PC-3 (cell line): ENCODE measurements around the gene TESMIN. TPM values are rescaled to one million over a fixed set of nuclear protein-coding genes. Genes with fewer than 3 reads are reported as not detected.
A peak's percentile ranks its signal among the peaks of the same experiment; 100 is the strongest.

Experiments used
- ATAC-seq: fragments of 200-7000 bp; cut with Tn5 transposase; 2 replicates; pipeline ENCODE4 v1.9.1; 2020; ENCODE audit warnings: mild to moderate bottlenecking, moderate library complexity
- BruUV-seq: library from RNA; stranded (reverse); fragments of 400-500 nt; replicated peaks from 2 replicates; lab custom pipeline; 2021; lab: Mats Ljungman, UMichigan
- CTCF ChIA-PET: fragments of 300-600 bp; sonication (Branson Sonifier 250); formaldehyde crosslinking; loops from one replicate; lab custom pipeline; 2022; ENCODE audit warnings: antibody characterized with exemption; lab: Charles Lee
- POLR2A ChIA-PET: fragments of 300-600 bp; sonication (Branson Sonifier 250); formaldehyde crosslinking; loops from one replicate; lab custom pipeline; 2022; ENCODE audit warnings: antibody characterized with exemption; ENCODE audit not compliant: unreplicated experiment; lab: Charles Lee
- DNase-seq: peaks from one replicate; pipeline ENCODE4 v3.0.0-alpha.2; 2015
- H2AFZ ChIP-seq: fragments of 300-600 bp; sonication (generic); 2 replicates; pipeline ENCODE4 v1.6.0; 2016; ENCODE audit warnings: antibody characterized with exemption, low read length
- H3F3A ChIP-seq: fragments of 300-600 bp; sonication (generic); one replicate; pipeline ENCODE4 v1.6.0; 2017; ENCODE audit warnings: antibody characterized with exemption, low read length, control low read depth, mild to moderate bottlenecking; ENCODE audit not compliant: unreplicated experiment
- H3K27ac ChIP-seq: fragments of 300-600 bp; sonication (generic); 2 replicates; pipeline ENCODE4 v1.5.1; 2016; ENCODE audit warnings: mild to moderate bottlenecking, low read length
- H3K27me3 ChIP-seq: fragments of 300-600 bp; sonication (generic); 2 replicates; pipeline ENCODE4 v1.6.1; 2016; ENCODE audit warnings: low read length, mixed read lengths
- H3K36me3 ChIP-seq: fragments of 300-600 bp; sonication (generic); 2 replicates; pipeline ENCODE4 v1.6.1; 2016; ENCODE audit warnings: low read depth, mixed run types, low read length, mixed read lengths
- H3K4me1 ChIP-seq: fragments of 300-600 bp; sonication (generic); 2 replicates; pipeline ENCODE4 v1.5.1; 2016; ENCODE audit warnings: low read length; ENCODE audit not compliant: insufficient read depth
- H3K4me2 ChIP-seq: fragments of 300-600 bp; sonication (generic); 2 replicates; pipeline ENCODE4 v1.6.0; 2016; ENCODE audit warnings: low read length
- H3K4me3 ChIP-seq: fragments of 300-600 bp; sonication (generic); 2 replicates; pipeline ENCODE4 v1.5.1; 2016; ENCODE audit warnings: mild to moderate bottlenecking, low read length, mixed read lengths
- H3K79me2 ChIP-seq: fragments of 300-600 bp; sonication (generic); 2 replicates; pipeline ENCODE4 v1.6.1; 2017; ENCODE audit warnings: low read length, mixed read lengths
- H3K9ac ChIP-seq: fragments of 300-600 bp; sonication (generic); 2 replicates; pipeline ENCODE4 v1.6.0; 2016; ENCODE audit warnings: mild to moderate bottlenecking, low read length
- H3K9me2 ChIP-seq: fragments of 300-600 bp; sonication (generic); replicated peaks from 2 replicates; pipeline ENCODE4 v1.6.1; 2016; ENCODE audit warnings: mixed run types, low read length, mixed read lengths
- H3K9me3 ChIP-seq: fragments of 300-600 bp; sonication (generic); 2 replicates; pipeline ENCODE4 v1.6.1; 2016; ENCODE audit warnings: low read length, mixed read lengths
- H4K20me1 ChIP-seq: fragments of 300-600 bp; sonication (generic); 2 replicates; pipeline ENCODE4 v1.6.1; 2016; ENCODE audit warnings: low read length, mixed read lengths
- CTCF ChIP-seq: fragments of 300-600 bp; sonication (generic); conservative IDR thresholded peaks from 2 replicates; pipeline ENCODE4 v1.5.1; 2017; ENCODE audit warnings: antibody characterized with exemption, low read depth, mild to moderate bottlenecking, low read length
- EZH2 ChIP-seq: fragments of 300-600 bp; sonication (generic); IDR thresholded peaks from one replicate; pipeline ENCODE4 v1.6.1; 2017; ENCODE audit warnings: antibody characterized with exemption, mild to moderate bottlenecking, low read length; ENCODE audit not compliant: unreplicated experiment
- EZH2phosphoT487 ChIP-seq: fragments of 300-600 bp; sonication (generic); IDR thresholded peaks from 2 replicates; pipeline ENCODE4 v1.6.1; 2018; ENCODE audit warnings: mild to moderate bottlenecking, antibody characterized with exemption, low read length, borderline replicate concordance
- intact Hi-C: fragments of 100-400 bp; cut with micrococcal nuclease; formaldehyde crosslinking; loops from 2 replicates; pipeline ENCODE4 v1.9.0; 2023
- total RNA-seq: library from RNA; depleted of rRNA; stranded (reverse); fragments of >200 nt; gene quantifications from 2 replicates; pipeline ENCODE4 v1.2.3, GENCODE V29; 2014

The TESMIN gene
- total RNA-seq, 1 experiment from 2014 or later, result 25.8 TPM

- ATAC-seq, result no peak
- no peaks in the 10 kb centered on the region for H3K79me2 ChIP-seq
- BruUV-seq, result no TSS peak
- H3F3A ChIP-seq, result no peaks in the 10 kb centered on the region
- no peak for DNase-seq
- H3K27me3 ChIP-seq, result no peaks in the 10 kb centered on the region
- no peaks in the 10 kb centered on the region for H4K20me1 ChIP-seq
- H3K9me2 ChIP-seq, result no peaks in the 10 kb centered on the region
- ChIA-PET CTCF (no interaction called here), POLR2A (no interaction called here)
- H3K27ac ChIP-seq, result no peak overlapping the region
- no peak overlapping the region for H3K4me3 ChIP-seq
- intact Hi-C loops, result no loop called here
- H3K4me2 ChIP-seq, result no peak overlapping the region
- no peaks in the 10 kb centered on the region for H3K4me1 ChIP-seq
- no peak overlapping the region for H3K9ac ChIP-seq
- TF ChIP-seq EZH2 (no peak), EZH2phosphoT487 (no peak), CTCF (no peak)
- H3K36me3 ChIP-seq, result peaks cover 14% of the 10 kb centered on the region; the same call in 1 of the 2 replicates
- no peaks in the 10 kb centered on the region for H3K9me3 ChIP-seq
- no peak overlapping the region for H2AFZ ChIP-seq
Measured at GRCh38 chr11:68764746-68765145, 13.4 kb upstream of the TESMIN start.

- no peaks in the 10 kb centered on the region for H3K27me3 ChIP-seq
- ATAC-seq (no peak; the same call in 1 of the 2 replicates), DNase-seq (no peak)
- no peak overlapping the region for H3K4me2 ChIP-seq
- intact Hi-C loops, result no loop called here
- no peaks in the 10 kb centered on the region for H3K9me2 ChIP-seq
- no peak overlapping the region for H3K27ac ChIP-seq
- no peak overlapping the region for H3K9ac ChIP-seq
- H3K9me3 ChIP-seq, result no peaks in the 10 kb centered on the region
- H3K4me1 ChIP-seq, result no peaks in the 10 kb centered on the region
- CTCF ChIA-PET, result interaction anchor here (0.6 kb wide), 1 partner anchor 81 kb away, joined by 3 read pairs; no protein-coding TSS in a partner anchor
- H3K79me2 ChIP-seq, result no peaks in the 10 kb centered on the region
- H4K20me1 ChIP-seq, result no peaks in the 10 kb centered on the region
- H3K36me3 ChIP-seq, result peaks cover 12% of the 10 kb centered on the region; the same call in 1 of the 2 replicates
- no TSS peak for BruUV-seq
- no peak overlapping the region for H2AFZ ChIP-seq
- no peaks in the 10 kb centered on the region for H3F3A ChIP-seq
- H3K4me3 ChIP-seq, result no peak overlapping the region
- POLR2A ChIA-PET, result no interaction called here
- TF ChIP-seq CTCF, result 0 out of 2 replicates have a peak, but pooled peaks have one; percentile 11
- no peak for TF ChIP-seq EZH2
Measured at GRCh38 chr11:68763926-68764657, 12.8 kb upstream of the TESMIN start.

- intact Hi-C loops, result no loop called here
- peaks cover 14% of the 10 kb centered on the region; the same call in 1 of the 2 replicates for H3K36me3 ChIP-seq
- BruUV-seq, result no TSS peak
- no peaks in the 10 kb centered on the region for H3K27me3 ChIP-seq
- no peaks in the 10 kb centered on the region for H3K9me3 ChIP-seq
- DNase-seq, result no peak
- no peaks in the 10 kb centered on the region for H4K20me1 ChIP-seq
- TF ChIP-seq CTCF (no peak), EZH2phosphoT487 (no peak)
- ChIA-PET POLR2A (no interaction called here), CTCF (no interaction called here)
- no peaks in the 10 kb centered on the region for H3K79me2 ChIP-seq
- H3K27ac ChIP-seq, result no peak overlapping the region
- no peak overlapping the region for H3K4me2 ChIP-seq
- H3K4me3 ChIP-seq, result no peak overlapping the region
- no peak for ATAC-seq
- no peaks in the 10 kb centered on the region for H3K4me1 ChIP-seq
- H2AFZ ChIP-seq, result no peak overlapping the region
- no peaks in the 10 kb centered on the region for H3F3A ChIP-seq
- H3K9me2 ChIP-seq, result no peaks in the 10 kb centered on the region
- H3K9ac ChIP-seq, result no peak overlapping the region
Measured at GRCh38 chr11:68763181-68763721, 11.9 kb upstream of the TESMIN start.
